H9 (cell line): Measurements from ENCODE around the gene FGFR3. TPM values are rescaled to one million over a fixed set of nuclear protein-coding genes. Genes with fewer than 3 reads are reported as not detected.

ENCODE experiments used
- DNase-seq: peaks from one replicate; pipeline ENCODE4 v3.0.0-alpha.2; 2017
- H2AFZ ChIP-seq: one replicate; pipeline ENCODE4 v1.6.1; 2013; ENCODE audit warnings: mild to moderate bottlenecking, low read length, control low read depth, moderate library complexity
- H2AK5ac ChIP-seq: 2 replicates; pipeline ENCODE4 v1.6.1; 2013; ENCODE audit warnings: low read length, control low read depth, mixed read lengths; ENCODE audit not compliant: insufficient read length
- H2BK120ac ChIP-seq: one replicate; pipeline ENCODE4 v1.6.1; 2013; ENCODE audit warnings: low read depth, mild to moderate bottlenecking, low read length, control low read depth, inconsistent platforms; ENCODE audit not compliant: poor library complexity, severe bottlenecking
- H2BK12ac ChIP-seq: 2 replicates; pipeline ENCODE4 v1.6.1; 2013; ENCODE audit warnings: low read length, control low read depth, mixed read lengths, low read depth; ENCODE audit not compliant: insufficient read length
- H2BK15ac ChIP-seq: 2 replicates; pipeline ENCODE4 v1.6.1; 2013; ENCODE audit warnings: low read depth, low read length, control low read depth
- H2BK20ac ChIP-seq: one replicate; pipeline ENCODE4 v1.6.1; 2013; ENCODE audit warnings: low read depth, mild to moderate bottlenecking, low read length, control low read depth, inconsistent platforms; ENCODE audit not compliant: poor library complexity, severe bottlenecking
- H2BK5ac ChIP-seq: 2 replicates; pipeline ENCODE4 v1.6.1; 2013; ENCODE audit warnings: low read length, control low read depth, mixed read lengths; ENCODE audit not compliant: insufficient read length
- H3K14ac ChIP-seq: 2 replicates; pipeline ENCODE4 v1.6.1; 2013; ENCODE audit warnings: low read length, control low read depth; ENCODE audit not compliant: insufficient read depth
- H3K18ac ChIP-seq: 2 replicates; pipeline ENCODE4 v1.6.1; 2013; ENCODE audit warnings: low read depth, mild to moderate bottlenecking, mixed read lengths, low read length, control low read depth; ENCODE audit not compliant: insufficient read length
- H3K23ac ChIP-seq: 2 replicates; pipeline ENCODE4 v1.6.1; 2013; ENCODE audit warnings: low read length, control low read depth, mixed read lengths, low read depth; ENCODE audit not compliant: insufficient read length
- H3K23me2 ChIP-seq: 2 replicates; pipeline ENCODE4 v1.6.1; 2013; ENCODE audit warnings: low read depth, mild to moderate bottlenecking, mixed read lengths, low read length, control low read depth; ENCODE audit not compliant: insufficient read length, poor library complexity, severe bottlenecking
- H3K27ac ChIP-seq: 2 replicates; pipeline ENCODE4 v1.5.1; 2013; ENCODE audit warnings: low read length, control low read depth, mixed read lengths, low read depth; ENCODE audit not compliant: insufficient read length
- H3K27me3 ChIP-seq: 2 replicates; pipeline ENCODE4 v1.6.1; 2013; ENCODE audit warnings: low read length, control low read depth, inconsistent platforms; ENCODE audit not compliant: insufficient read depth
- H3K4ac ChIP-seq: 2 replicates; pipeline ENCODE4 v1.6.1; 2013; ENCODE audit warnings: low read depth, mild to moderate bottlenecking, control low read depth, inconsistent platforms, low read length, moderate library complexity
- H3K4me1 ChIP-seq: 2 replicates; pipeline ENCODE4 v1.6.1; 2013; ENCODE audit warnings: low read length, control low read depth, inconsistent platforms; ENCODE audit not compliant: insufficient read depth
- H3K4me2 ChIP-seq: 2 replicates; pipeline ENCODE4 v1.6.1; 2013; ENCODE audit warnings: low read length, control low read depth, mixed read lengths; ENCODE audit not compliant: insufficient read length, insufficient read depth
- H3K56ac ChIP-seq: 2 replicates; pipeline ENCODE4 v1.6.1; 2013; ENCODE audit warnings: low read depth, mild to moderate bottlenecking, mixed read lengths, low read length, control low read depth; ENCODE audit not compliant: insufficient read length
- H3K79me1 ChIP-seq: 2 replicates; pipeline ENCODE4 v1.6.1; 2013; ENCODE audit warnings: low read depth, mild to moderate bottlenecking, moderate library complexity, low read length, control low read depth, inconsistent platforms; ENCODE audit not compliant: insufficient read depth, poor library complexity, severe bottlenecking
- H3K79me2 ChIP-seq: 2 replicates; pipeline ENCODE4 v1.6.1; 2013; ENCODE audit warnings: low read length, control low read depth, inconsistent platforms; ENCODE audit not compliant: insufficient read depth
- H3K9ac ChIP-seq: 2 replicates; pipeline ENCODE4 v1.6.1; 2013; ENCODE audit warnings: low read length, control low read depth, mixed read lengths; ENCODE audit not compliant: insufficient read length; ENCODE audit errors: extremely low read depth
- H3K9me3 ChIP-seq: one replicate; pipeline ENCODE4 v1.6.1; 2013; ENCODE audit warnings: low read depth, low read length, inconsistent platforms; ENCODE audit not compliant: control insufficient read depth
- H3T11ph ChIP-seq: one replicate; pipeline ENCODE4 v1.6.1; 2013; ENCODE audit warnings: mild to moderate bottlenecking, low read length, control low read depth, inconsistent platforms
- H4K20me1 ChIP-seq: one replicate; pipeline ENCODE4 v1.6.1; 2013; ENCODE audit not compliant: control insufficient read depth, insufficient read length, insufficient read depth
- H4K5ac ChIP-seq: 2 replicates; pipeline ENCODE4 v1.6.1; 2013; ENCODE audit warnings: low read depth, mild to moderate bottlenecking, mixed read lengths, low read length, control low read depth; ENCODE audit not compliant: insufficient read length
- H4K8ac ChIP-seq: replicated peaks from 2 replicates; pipeline ENCODE4 v1.6.1; 2013; ENCODE audit warnings: low read length, control low read depth, mixed read lengths, low read depth; ENCODE audit not compliant: insufficient read length
- H4K91ac ChIP-seq: 2 replicates; pipeline ENCODE4 v1.6.1; 2013; ENCODE audit warnings: low read depth, mild to moderate bottlenecking, moderate library complexity, mixed read lengths, low read length, control low read depth; ENCODE audit not compliant: insufficient read length
- H3K27ac Mint-ChIP-seq, 3 experiments: 2 replicates in 2 of 3; 3 replicates in 1 of 3; pipeline ENCODE4 v1.8.0; 2020 to 2021; ENCODE audit warnings: mixed read lengths in 3 of 3, mild to moderate bottlenecking in 1 of 3, moderate library complexity in 1 of 3
- H3K27me3 Mint-ChIP-seq: 2 replicates; pipeline ENCODE4 v1.8.0; 2021; ENCODE audit warnings: low read depth, mild to moderate bottlenecking, moderate library complexity, mixed read lengths
- H3K36me3 Mint-ChIP-seq, 3 experiments: 2 replicates in 2 of 3; 3 replicates in 1 of 3; pipeline ENCODE4 v1.8.0; 2020 to 2021; ENCODE audit warnings: low read depth in 3 of 3, mixed read lengths in 3 of 3; ENCODE audit not compliant: insufficient read depth in 1 of 3
- H3K4me1 Mint-ChIP-seq, 2 experiments: 2 replicates each; pipeline ENCODE4 v1.8.0; 2020; ENCODE audit warnings: mixed read lengths in 2 of 2
- H3K4me3 Mint-ChIP-seq, 2 experiments: 2 replicates in 1 of 2; 3 replicates in 1 of 2; pipeline ENCODE4 v1.8.0; 2020 to 2021; ENCODE audit warnings: mild to moderate bottlenecking in 2 of 2, mixed read lengths in 2 of 2, moderate library complexity in 1 of 2
- H3K9me3 Mint-ChIP-seq, 2 experiments: 2 replicates in 1 of 2; 3 replicates in 1 of 2; pipeline ENCODE4 v1.8.0; 2020; ENCODE audit warnings: mild to moderate bottlenecking in 2 of 2, mixed read lengths in 2 of 2, moderate library complexity in 1 of 2
- WGBS: extraction: QIAGEN DNeasy Blood & Tissue Kit; methylation state at CpG from one replicate; pipeline ENCODE4 v1.1.7; 2013; ENCODE audit warnings: missing lambda C conversion rate, low lambda C conversion rate, mixed read lengths; ENCODE audit not compliant: insufficient read length; ENCODE audit errors: extremely low coverage; 5-methylcytosine and 5-hydroxymethylcytosine counted together
- total RNA-seq: library from RNA; stranded (reverse); gene quantifications from 2 replicates; pipeline ENCODE4 v1.2.1, GENCODE V29; 2021
- TF ChIP-seq, protein P1 (sequence below): fragments of 200-600 bp; sonication (generic); conservative IDR thresholded peaks from 3 replicates; pipeline ENCODE4 v1.8.0; 2021; ENCODE audit warnings: antibody characterized with exemption, mild to moderate bottlenecking

FGFR3 gene
- total RNA-seq, 1 experiment from 2014 or later: 75.7 TPM

DNA sequence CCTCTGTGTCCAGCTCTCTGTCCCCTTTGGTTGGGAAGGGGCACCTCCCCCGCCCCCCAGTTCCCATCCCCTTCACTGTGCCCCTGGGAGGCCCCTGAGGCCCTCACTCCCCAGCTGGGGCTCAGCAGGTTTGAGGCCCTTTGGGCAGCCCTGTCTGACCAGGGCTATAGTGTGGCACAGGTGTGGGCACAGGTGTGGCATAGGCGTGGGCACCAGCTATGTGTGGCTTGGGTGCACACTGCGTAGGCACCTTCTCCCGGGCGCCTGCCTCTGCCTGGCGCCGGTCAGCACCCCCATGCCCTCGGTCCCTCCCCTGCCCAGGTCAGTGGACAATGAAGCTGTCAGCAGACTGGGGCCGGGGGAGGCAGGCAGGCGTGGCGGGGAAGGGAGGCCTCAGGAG, 7.5 kb upstream of the FGFR3 start:
- Histone ChIP-seq H3K23me2 (no peaks in the 10 kb centered on the region), H2BK120ac (no peak overlapping the region), H3K56ac (no peak overlapping the region), H2AFZ (no peak overlapping the region), H4K5ac (no peak overlapping the region), H2BK12ac (no peak overlapping the region), H3K4me2 (no peak overlapping the region), H3K18ac (no peak overlapping the region), H2BK5ac (no peak overlapping the region), H2BK20ac (no peak overlapping the region), H3K23ac (no peak overlapping the region), H3K4ac (no peak overlapping the region), H3K4me1 (no peaks in the 10 kb centered on the region), H3K79me2 (no peaks in the 10 kb centered on the region), H4K20me1 (no peaks in the 10 kb centered on the region), H3K27me3 (no peaks in the 10 kb centered on the region; the same call in 1 of the 2 replicates), H3K9me3 (no peaks in the 10 kb centered on the region), H4K8ac (no peak overlapping the region), H4K91ac (no peak overlapping the region), H3K27ac (no peak overlapping the region), H3K14ac (no peak overlapping the region), H3K9ac (no peak overlapping the region), H2BK15ac (no peak overlapping the region), H3T11ph (no peak overlapping the region), H3K79me1 (no peaks in the 10 kb centered on the region), H2AK5ac (no peak overlapping the region)
- Mint-ChIP-seq H3K36me3 (no peaks in the 10 kb centered on the region), H3K9me3 (no peaks in the 10 kb centered on the region), H3K4me1 (peaks cover 10 to 17% of the 10 kb centered on the region in 2 experiments), H3K27ac (no peak overlapping the region), H3K27me3 (peaks cover 10% of the 10 kb centered on the region), H3K4me3 (no peak overlapping the region)
- DNase-seq: no peak
- TF ChIP-seq, protein P1, sequence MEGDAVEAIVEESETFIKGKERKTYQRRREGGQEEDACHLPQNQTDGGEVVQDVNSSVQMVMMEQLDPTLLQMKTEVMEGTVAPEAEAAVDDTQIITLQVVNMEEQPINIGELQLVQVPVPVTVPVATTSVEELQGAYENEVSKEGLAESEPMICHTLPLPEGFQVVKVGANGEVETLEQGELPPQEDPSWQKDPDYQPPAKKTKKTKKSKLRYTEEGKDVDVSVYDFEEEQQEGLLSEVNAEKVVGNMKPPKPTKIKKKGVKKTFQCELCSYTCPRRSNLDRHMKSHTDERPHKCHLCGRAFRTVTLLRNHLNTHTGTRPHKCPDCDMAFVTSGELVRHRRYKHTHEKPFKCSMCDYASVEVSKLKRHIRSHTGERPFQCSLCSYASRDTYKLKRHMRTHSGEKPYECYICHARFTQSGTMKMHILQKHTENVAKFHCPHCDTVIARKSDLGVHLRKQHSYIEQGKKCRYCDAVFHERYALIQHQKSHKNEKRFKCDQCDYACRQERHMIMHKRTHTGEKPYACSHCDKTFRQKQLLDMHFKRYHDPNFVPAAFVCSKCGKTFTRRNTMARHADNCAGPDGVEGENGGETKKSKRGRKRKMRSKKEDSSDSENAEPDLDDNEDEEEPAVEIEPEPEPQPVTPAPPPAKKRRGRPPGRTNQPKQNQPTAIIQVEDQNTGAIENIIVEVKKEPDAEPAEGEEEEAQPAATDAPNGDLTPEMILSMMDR: no peak
- WGBS: no CpG with 5 or more reads among the region's 11 CpGs
